Left lung (tissue), 10 donors: ENCODE results near the gene P3H1. TPM values are rescaled to one million over a fixed set of nuclear protein-coding genes. Genes with fewer than 3 reads are reported as not detected.
"Not testable (repeated sequence)": the region's sequence is repeated elsewhere in the genome, so short reads cannot be mapped to it uniquely, and the experiment has no call there.

Source experiments
- ATAC-seq: fragments of 200-7000 bp; cut with Tn5 transposase; one replicate; pipeline ENCODE4 v1.9.1; 2020; ENCODE audit warnings: moderate library complexity
- DNase-seq, 4 donors: peaks; one replicate each; pipeline ENCODE4 v3.0.0-alpha.2; 2013 to 2020
- H3K27ac ChIP-seq, 2 donors: fragments of 200-600 bp; sonication (generic) in 1 of 2; one replicate each; pipeline versions ENCODE4 v1.5.0 to v1.8.0; 2020 to 2021
- H3K27me3 ChIP-seq, 2 donors: fragments of 200-600 bp; sonication (generic) in 1 of 2; one replicate each; pipeline versions ENCODE4 v1.5.0 to v1.8.0; 2020 to 2021
- H3K36me3 ChIP-seq, 2 donors: fragments of 200-600 bp; sonication (generic) in 1 of 2; one replicate each; pipeline versions ENCODE4 v1.5.0 to v1.8.0; 2020 to 2021
- H3K4me1 ChIP-seq, 2 donors: fragments of 200-600 bp; one replicate each; pipeline ENCODE4 v1.8.0; 2021
- H3K4me3 ChIP-seq, 2 donors: fragments of 200-600 bp; sonication (generic) in 1 of 2; one replicate each; pipeline versions ENCODE4 v1.5.0 to v1.8.0; 2020 to 2021; ENCODE audit warnings: mild to moderate bottlenecking in 1 of 2
- H3K9me3 ChIP-seq, 2 donors: fragments of 200-600 bp; sonication (generic) in 1 of 2; one replicate each; pipeline versions ENCODE4 v1.5.0 to v1.8.0; 2020 to 2021
- CTCF ChIP-seq, 2 donors: fragments of 200-600 bp; sonication (generic) in 1 of 2; IDR thresholded peaks; one replicate each; pipeline versions ENCODE4 v1.5.0 to v1.8.0; 2021; ENCODE audit warnings: antibody characterized with exemption in 2 of 2
- intact Hi-C, 2 donors: fragments of 100-400 bp; cut with DNase I; formaldehyde crosslinking; loops; one replicate each; pipeline versions ENCODE4 v1.11.2 to v1.14.2; 2022
- polyA plus RNA-seq, 6 donors: library from polyadenylated mRNA; unstranded; fragments of 120-200 nt; gene quantifications; one replicate each; pipeline ENCODE4 v1.2.1, GENCODE V29; 2013; ENCODE audit not compliant: insufficient read length in 6 of 6
- total RNA-seq, 2 donors: library from RNA; stranded (reverse); fragmentation: NEBNext Ultra II Directional; extraction: Animal tissue kit (Norgen Biotek cat#: 25700); gene quantifications; one replicate each; pipeline ENCODE4 v1.2.1, GENCODE V29; 2021
- donor health status: DM: no; HTN: yes; CAD: no.
- donor health status: DM: no; HTN: no; CAD: no.

Gene P3H1
- total and polyA plus RNA-seq, 8 donors, result 47.4 to 101 (median 86.1) TPM

- intact Hi-C loops, result no loop called here
- Histone ChIP-seq H3K4me1 (peaks cover 0 to 6% of the 10 kb centered on the region in 2 donors), H3K27ac (no peak overlapping the region), H3K9me3 (no peaks in the 10 kb centered on the region), H3K4me3 (no peak overlapping the region), H3K27me3 (no peaks in the 10 kb centered on the region), H3K36me3 (no peaks in the 10 kb centered on the region)
- ATAC-seq (no peak), DNase-seq (no peak)
- TF ChIP-seq CTCF (IDR thresholded peaks at IDR 0.05), result no peak
These were observed 33.2 kb downstream of the P3H1 start for GRCh38 chr1:42733415-42734200.

- ATAC-seq, result no peak
- H3K27ac ChIP-seq, result no peak overlapping the region
- intact Hi-C loops, result no loop called here
- peaks cover 0 to 3% of the 10 kb centered on the region in 2 donors for H3K4me1 ChIP-seq
- no peak for TF ChIP-seq CTCF (IDR thresholded peaks at IDR 0.05)
- no peaks in the 10 kb centered on the region for H3K36me3 ChIP-seq
- no peak overlapping the region for H3K4me3 ChIP-seq
- no peaks in the 10 kb centered on the region for H3K27me3 ChIP-seq
- no peak for DNase-seq
- H3K9me3 ChIP-seq, result no peaks in the 10 kb centered on the region
These were observed 34.6 kb downstream of the P3H1 start for GRCh38 chr1:42732126-42732680.

- no peak for TF ChIP-seq CTCF (IDR thresholded peaks at IDR 0.05)
- ATAC-seq, result no peak
- no peak for DNase-seq
- Histone ChIP-seq H3K4me1 (no peaks in the 10 kb centered on the region), H3K27ac (no peak overlapping the region), H3K36me3 (no peaks in the 10 kb centered on the region), H3K9me3 (no peaks in the 10 kb centered on the region), H3K27me3 (no peaks in the 10 kb centered on the region), H3K4me3 (no peak overlapping the region)
- intact Hi-C loops, result no loop called here
These were observed 35.2 kb downstream of the P3H1 start for GRCh38 chr1:42731585-42731984.

- Histone ChIP-seq H3K36me3 (no peaks in the 10 kb centered on the region), H3K27me3 (no peaks in the 10 kb centered on the region), H3K9me3 (no peaks in the 10 kb centered on the region), H3K4me1 (no peaks in the 10 kb centered on the region), H3K4me3 (no peak overlapping the region), H3K27ac (no peak overlapping the region)
- TF ChIP-seq CTCF (IDR thresholded peaks at IDR 0.05), result no peak
- DNase-seq, result no peak
- ATAC-seq, result peak; percentile 54
- intact Hi-C loops, result no loop called here
These were observed 35.8 kb downstream of the P3H1 start for GRCh38 chr1:42730988-42731387.

GRCh38 chr1:42730002-42730401 lies 36.8 kb downstream of the P3H1 start:
- Histone ChIP-seq H3K4me1 (no peaks in the 10 kb centered on the region), H3K27me3 (no peaks in the 10 kb centered on the region), H3K4me3 (no peak overlapping the region), H3K9me3 (no peaks in the 10 kb centered on the region), H3K27ac (no peak overlapping the region), H3K36me3 (no peaks in the 10 kb centered on the region)
- ATAC-seq (no peak), DNase-seq (no peak)
- intact Hi-C loops, result no loop called here
- TF ChIP-seq CTCF (IDR thresholded peaks at IDR 0.05), result no peak

- H3K27me3 ChIP-seq, H3K36me3 ChIP-seq, ATAC-seq, H3K4me3 ChIP-seq, H3K9me3 ChIP-seq, H3K4me1 ChIP-seq, DNase-seq, H3K27ac ChIP-seq, intact Hi-C loops: not testable (repeated sequence)
These were observed 41.0 kb downstream of the P3H1 start for GRCh38 chr1:42725820-42726219.
